KMS-11 (cell line): ENCODE data around the gene FRMPD4.

Experiments used
- H2AFZ ChIP-seq: fragments of 200-600 bp; sonication (generic); 2 replicates; pipeline ENCODE4 v1.6.1; 2016; ENCODE audit warnings: antibody characterized with exemption, mixed run types, low read depth
- H3K27ac ChIP-seq: fragments of 200-600 bp; sonication (generic); 2 replicates; pipeline ENCODE4 v1.6.1; 2016; ENCODE audit warnings: mild to moderate bottlenecking, mixed run types
- H3K27me3 ChIP-seq: fragments of 200-600 bp; sonication (generic); 2 replicates; pipeline ENCODE4 v1.6.1; 2017; ENCODE audit warnings: mild to moderate bottlenecking, low read depth, mixed run types, moderate library complexity; ENCODE audit not compliant: insufficient read depth
- H3K36me3 ChIP-seq: fragments of 200-600 bp; sonication (generic); 2 replicates; pipeline ENCODE4 v1.6.1; 2017; ENCODE audit warnings: mild to moderate bottlenecking, mixed run types; ENCODE audit not compliant: insufficient read depth
- H3K4me1 ChIP-seq: fragments of 200-600 bp; sonication (generic); 2 replicates; pipeline ENCODE4 v1.6.1; 2016; ENCODE audit warnings: mild to moderate bottlenecking, low read depth, mixed run types; ENCODE audit not compliant: poor library complexity, severe bottlenecking
- H3K4me2 ChIP-seq: fragments of 200-600 bp; sonication (generic); 2 replicates; pipeline ENCODE4 v1.7.0; 2016; ENCODE audit warnings: mild to moderate bottlenecking, mixed run types
- H3K4me3 ChIP-seq: fragments of 200-600 bp; sonication (generic); IDR thresholded peaks from 2 replicates; pipeline ENCODE4 v1.6.1; 2017; ENCODE audit warnings: low read depth, low read length, mixed read lengths; ENCODE audit not compliant: insufficient read depth
- H3K79me2 ChIP-seq: fragments of 200-600 bp; sonication (generic); 2 replicates; pipeline ENCODE4 v1.6.1; 2016; ENCODE audit warnings: low read depth, mixed run types; ENCODE audit not compliant: insufficient read depth
- H3K9ac ChIP-seq: fragments of 200-600 bp; sonication (generic); 2 replicates; pipeline ENCODE4 v1.6.1; 2016; ENCODE audit warnings: mild to moderate bottlenecking, mixed run types
- H4K20me1 ChIP-seq: fragments of 200-600 bp; sonication (generic); 2 replicates; pipeline ENCODE4 v1.6.1; 2016; ENCODE audit warnings: mild to moderate bottlenecking, mixed run types; ENCODE audit not compliant: insufficient read depth
- TF ChIP-seq, protein P1 (sequence below): fragments of 200-600 bp; sonication (generic); conservative IDR thresholded peaks from 2 replicates; pipeline ENCODE4 v1.6.1; 2017; ENCODE audit warnings: low read depth, mild to moderate bottlenecking, antibody characterized with exemption, low read length, moderate library complexity, mixed read lengths

Gene FRMPD4

DNA sequence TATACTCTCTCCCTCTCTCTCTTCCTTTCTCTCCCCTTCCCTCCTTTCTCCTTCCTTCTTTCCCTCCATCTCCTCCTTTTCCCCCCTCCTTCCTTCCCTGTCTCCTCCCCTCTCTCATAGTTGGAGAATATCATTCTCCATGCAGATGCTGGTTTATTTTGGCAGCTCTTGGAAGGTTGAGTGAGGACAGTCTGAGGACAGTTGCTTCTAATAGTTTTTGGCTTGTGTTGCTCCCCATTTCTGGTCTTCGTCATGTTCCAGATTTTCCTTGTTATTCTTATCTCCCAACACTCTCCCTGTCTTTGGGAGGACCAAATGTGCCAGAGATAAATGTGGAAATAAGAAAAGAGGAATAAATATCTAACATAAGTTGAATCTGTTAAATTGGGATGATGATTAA, 263.0 kb downstream of the FRMPD4 start:
- Histone ChIP-seq H3K79me2 (no peaks in the 10 kb centered on the region), H4K20me1 (no peaks in the 10 kb centered on the region), H3K36me3 (no peaks in the 10 kb centered on the region), H3K4me1 (no peaks in the 10 kb centered on the region), H3K9ac (no peak overlapping the region), H2AFZ (no peak overlapping the region), H3K27ac (no peak overlapping the region), H3K4me3 (no peak overlapping the region), H3K4me2 (no peak overlapping the region), H3K27me3 (no peaks in the 10 kb centered on the region)
- TF ChIP-seq, protein P1, sequence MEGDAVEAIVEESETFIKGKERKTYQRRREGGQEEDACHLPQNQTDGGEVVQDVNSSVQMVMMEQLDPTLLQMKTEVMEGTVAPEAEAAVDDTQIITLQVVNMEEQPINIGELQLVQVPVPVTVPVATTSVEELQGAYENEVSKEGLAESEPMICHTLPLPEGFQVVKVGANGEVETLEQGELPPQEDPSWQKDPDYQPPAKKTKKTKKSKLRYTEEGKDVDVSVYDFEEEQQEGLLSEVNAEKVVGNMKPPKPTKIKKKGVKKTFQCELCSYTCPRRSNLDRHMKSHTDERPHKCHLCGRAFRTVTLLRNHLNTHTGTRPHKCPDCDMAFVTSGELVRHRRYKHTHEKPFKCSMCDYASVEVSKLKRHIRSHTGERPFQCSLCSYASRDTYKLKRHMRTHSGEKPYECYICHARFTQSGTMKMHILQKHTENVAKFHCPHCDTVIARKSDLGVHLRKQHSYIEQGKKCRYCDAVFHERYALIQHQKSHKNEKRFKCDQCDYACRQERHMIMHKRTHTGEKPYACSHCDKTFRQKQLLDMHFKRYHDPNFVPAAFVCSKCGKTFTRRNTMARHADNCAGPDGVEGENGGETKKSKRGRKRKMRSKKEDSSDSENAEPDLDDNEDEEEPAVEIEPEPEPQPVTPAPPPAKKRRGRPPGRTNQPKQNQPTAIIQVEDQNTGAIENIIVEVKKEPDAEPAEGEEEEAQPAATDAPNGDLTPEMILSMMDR = no peak

DNA sequence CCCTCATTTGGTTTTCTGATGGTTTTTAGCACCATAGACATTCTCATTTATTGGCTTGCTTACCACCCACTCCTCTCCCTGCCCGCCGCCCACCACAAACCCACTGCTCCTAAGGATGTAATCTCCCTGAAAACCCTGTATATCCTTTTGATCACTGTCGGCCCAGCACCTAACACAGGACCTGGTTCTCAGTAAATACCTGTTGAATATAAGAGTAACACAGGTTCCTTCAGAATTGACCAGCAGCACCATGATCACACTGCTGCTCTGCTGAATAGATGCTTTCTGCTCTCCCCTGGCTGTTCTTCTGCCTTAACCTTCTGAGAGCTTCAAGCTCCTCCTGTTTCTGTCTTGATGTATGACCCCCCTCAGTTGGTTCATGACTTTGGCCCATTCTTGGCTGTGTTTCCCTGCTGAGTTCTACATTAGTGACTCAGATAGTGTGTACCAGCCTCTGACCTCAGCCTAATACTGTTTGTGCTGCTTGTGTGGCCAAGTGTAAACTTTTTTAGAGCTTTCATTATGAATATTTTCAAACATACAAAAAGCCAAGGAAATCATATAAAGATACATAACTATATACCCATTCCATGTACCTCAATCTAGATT, 265.3 kb downstream of the FRMPD4 start:
- Histone ChIP-seq H3K27ac (no peak overlapping the region), H3K4me1 (no peaks in the 10 kb centered on the region), H3K27me3 (no peaks in the 10 kb centered on the region), H3K4me2 (no peak overlapping the region), H4K20me1 (no peaks in the 10 kb centered on the region), H3K4me3 (no peak overlapping the region), H3K36me3 (no peaks in the 10 kb centered on the region), H3K9ac (no peak overlapping the region), H3K79me2 (no peaks in the 10 kb centered on the region), H2AFZ (no peak overlapping the region)
- TF ChIP-seq, protein P1 = no peak

DNA sequence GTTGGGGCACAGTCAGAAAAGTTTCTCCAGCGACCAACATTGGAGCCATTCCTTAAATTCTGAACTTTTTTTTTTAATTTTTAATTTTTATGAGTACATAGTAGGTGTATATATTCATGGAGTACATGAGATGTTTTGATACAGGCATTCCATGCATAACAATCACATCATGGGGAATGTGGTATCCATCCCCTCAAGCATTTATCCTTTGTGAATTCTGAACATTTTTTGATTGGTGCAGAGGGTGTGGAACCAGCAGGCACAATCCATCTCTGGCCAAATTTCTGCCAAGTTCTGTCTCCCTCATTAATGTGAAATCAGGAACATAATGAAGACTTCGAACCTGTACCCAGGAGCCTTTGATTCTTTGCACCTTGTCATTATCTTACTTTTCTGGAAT, 267.0 kb downstream of the FRMPD4 start:
- no peaks in the 10 kb centered on the region for H3K79me2 ChIP-seq
- no peaks in the 10 kb centered on the region for H4K20me1 ChIP-seq
- TF ChIP-seq, protein P1 = no peak
- H3K27me3 ChIP-seq = no peaks in the 10 kb centered on the region
- no peak overlapping the region for H3K4me2 ChIP-seq
- H3K4me1 ChIP-seq = no peaks in the 10 kb centered on the region
- H2AFZ ChIP-seq = no peak overlapping the region
- H3K27ac ChIP-seq = no peak overlapping the region
- no peak overlapping the region for H3K4me3 ChIP-seq
- H3K36me3 ChIP-seq = no peaks in the 10 kb centered on the region
- no peak overlapping the region for H3K9ac ChIP-seq

DNA sequence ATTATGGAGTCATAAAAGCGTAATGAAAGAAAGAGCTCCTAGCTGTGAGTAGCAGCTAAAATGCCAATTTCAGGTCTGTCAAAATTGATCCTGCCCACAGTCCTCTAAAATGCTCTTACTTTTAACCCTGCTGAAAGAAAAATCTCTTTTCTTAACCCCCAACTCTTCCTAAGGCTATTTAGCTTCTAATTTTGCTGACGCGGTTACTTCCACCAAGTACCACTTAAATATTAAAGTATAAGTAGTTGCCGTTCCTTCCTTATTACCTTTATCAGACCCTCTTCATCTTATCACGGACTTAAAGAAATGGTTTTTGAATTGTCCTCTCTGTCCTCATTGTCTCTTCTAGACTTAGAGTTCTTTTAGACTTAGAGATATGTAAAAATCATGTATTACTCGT, 272.2 kb downstream of the FRMPD4 start:
- H3K36me3 ChIP-seq = no peaks in the 10 kb centered on the region
- H3K4me1 ChIP-seq = no peaks in the 10 kb centered on the region
- no peak overlapping the region for H3K4me2 ChIP-seq
- H4K20me1 ChIP-seq = no peaks in the 10 kb centered on the region
- TF ChIP-seq, protein P1 = no peak
- no peak overlapping the region for H3K27ac ChIP-seq
- no peak overlapping the region for H2AFZ ChIP-seq
- H3K27me3 ChIP-seq = no peaks in the 10 kb centered on the region
- no peak overlapping the region for H3K9ac ChIP-seq
- H3K4me3 ChIP-seq = no peak overlapping the region
- no peaks in the 10 kb centered on the region for H3K79me2 ChIP-seq
